ENCODE results near the gene DSCAML1.

DSCAML1 gene

GRCh38 chr11:117519590-117519989 is 277.4 kb downstream of the DSCAML1 start:
- DNase-seq (ENCODE audit: low read depth): no peak

GRCh38 chr11:117519170-117519569 is 277.8 kb downstream of the DSCAML1 start:
- DNase-seq (ENCODE audit: low read depth): no peak

GRCh38 chr11:117518455-117518854 is 278.6 kb downstream of the DSCAML1 start:
- DNase-seq (ENCODE audit: low read depth): no peak

- DNase-seq (ENCODE audit: low read depth): no peak
Measured at GRCh38 chr11:117517097-117517496, 279.9 kb downstream of the DSCAML1 start.

GRCh38 chr11:117515892-117516787 is 280.9 kb downstream of the DSCAML1 start:
- no peak for DNase-seq (ENCODE audit: low read depth)

GRCh38 chr11:117514256-117514655 is 282.8 kb downstream of the DSCAML1 start:
- no peak for DNase-seq (ENCODE audit: low read depth)

GRCh38 chr11:117513666-117514065 is 283.4 kb downstream of the DSCAML1 start:
- no peak for DNase-seq (ENCODE audit: low read depth)

GRCh38 chr11:117511931-117512539 is 285.0 kb downstream of the DSCAML1 start:
- DNase-seq (ENCODE audit: low read depth): no peak

- DNase-seq (ENCODE audit: low read depth): no peak
Measured at GRCh38 chr11:117511483-117511930, 285.5 kb downstream of the DSCAML1 start.

- DNase-seq (ENCODE audit: low read depth): no peak
Measured at GRCh38 chr11:117510646-117511045, 286.4 kb downstream of the DSCAML1 start.

GRCh38 chr11:117509543-117509942 is 287.5 kb downstream of the DSCAML1 start:
- no peak for DNase-seq (ENCODE audit: low read depth)

GRCh38 chr11:117506971-117507370 is 290.0 kb downstream of the DSCAML1 start:
- no peak for DNase-seq (ENCODE audit: low read depth)

- DNase-seq (ENCODE audit: low read depth): no peak
Measured at GRCh38 chr11:117505285-117505970, 291.6 kb downstream of the DSCAML1 start.

GRCh38 chr11:117502779-117503100 is 294.3 kb downstream of the DSCAML1 start:
- DNase-seq (ENCODE audit: low read depth): no peak

- no peak for DNase-seq (ENCODE audit: low read depth)
Measured at GRCh38 chr11:117502015-117502778, 294.8 kb downstream of the DSCAML1 start.

GRCh38 chr11:117501237-117501898 is 295.6 kb downstream of the DSCAML1 start:
- DNase-seq (ENCODE audit: low read depth): no peak

GRCh38 chr11:117498791-117499190 is 298.2 kb downstream of the DSCAML1 start:
- no peak for DNase-seq (ENCODE audit: low read depth)

GRCh38 chr11:117497206-117497951 is 299.6 kb downstream of the DSCAML1 start:
- DNase-seq (ENCODE audit: low read depth): no peak

- DNase-seq (ENCODE audit: low read depth): no peak
Measured at GRCh38 chr11:117495357-117495756, 301.7 kb downstream of the DSCAML1 start.

GRCh38 chr11:117492578-117493251 is 304.3 kb downstream of the DSCAML1 start:
- DNase-seq (ENCODE audit: low read depth): no peak
